Neural crest cell (in vitro differentiated cells): ENCODE measurements around the gene DCUN1D1. TPM values are rescaled to one million over a fixed set of nuclear protein-coding genes. Genes with fewer than 3 reads are reported as not detected.

Experiments used
- DNase-seq: peaks from one replicate; pipeline ENCODE4 v3.0.0; 2021; ENCODE audit warnings: low read depth, mixed read lengths, low spot score
- H3K27ac Mint-ChIP-seq: one replicate; pipeline ENCODE4 v1.8.0; 2021; ENCODE audit warnings: mild to moderate bottlenecking, mixed read lengths; ENCODE audit not compliant: unreplicated experiment
- H3K27me3 Mint-ChIP-seq: 2 replicates; pipeline ENCODE4 v1.8.0; 2021; ENCODE audit warnings: low read depth, mild to moderate bottlenecking, mixed read lengths
- H3K36me3 Mint-ChIP-seq: 2 replicates; pipeline ENCODE4 v1.8.0; 2021; ENCODE audit warnings: low read depth, mild to moderate bottlenecking, mixed read lengths
- H3K4me1 Mint-ChIP-seq: 2 replicates; pipeline ENCODE4 v1.8.0; 2021; ENCODE audit warnings: mixed read lengths
- H3K4me3 Mint-ChIP-seq: one replicate; pipeline ENCODE4 v1.8.0; 2021; ENCODE audit warnings: mild to moderate bottlenecking, mixed read lengths
- H3K9me3 Mint-ChIP-seq: 2 replicates; pipeline ENCODE4 v1.8.0; 2021; ENCODE audit warnings: mixed read lengths
- CTCF ChIP-seq: fragments of 200-600 bp; sonication (generic); conservative IDR thresholded peaks from 2 replicates; pipeline ENCODE4 v1.5.0; 2021; ENCODE audit warnings: antibody characterized with exemption, mild to moderate bottlenecking
- total RNA-seq: library from RNA; stranded (reverse); gene quantifications from 2 replicates; pipeline ENCODE4 v1.2.1, GENCODE V29; 2021

The DCUN1D1 gene
- total RNA-seq, 1 donor from 2014 or later = 48.3 TPM

GRCh38 chr3:183015185-183015584, 34.8 kb upstream of the DCUN1D1 start:
- Mint-ChIP-seq H3K36me3 (peaks cover 10% of the 10 kb centered on the region), H3K4me3 (no peak overlapping the region), H3K9me3 (no peaks in the 10 kb centered on the region), H3K27ac (peak overlapping the region; percentile 71), H3K27me3 (no peaks in the 10 kb centered on the region), H3K4me1 (no peaks in the 10 kb centered on the region)
- no peak for DNase-seq
- TF ChIP-seq CTCF = no peak

GRCh38 chr3:183013856-183014255, 33.5 kb upstream of the DCUN1D1 start:
- Mint-ChIP-seq H3K27me3 (no peaks in the 10 kb centered on the region), H3K4me1 (no peaks in the 10 kb centered on the region), H3K27ac (no peak overlapping the region), H3K9me3 (no peaks in the 10 kb centered on the region), H3K36me3 (peaks cover 6% of the 10 kb centered on the region), H3K4me3 (no peak overlapping the region)
- no peak for DNase-seq
- no peak for TF ChIP-seq CTCF

- Mint-ChIP-seq H3K36me3 (peaks cover 2% of the 10 kb centered on the region), H3K9me3 (no peaks in the 10 kb centered on the region), H3K27me3 (no peaks in the 10 kb centered on the region), H3K4me1 (no peaks in the 10 kb centered on the region), H3K4me3 (no peak overlapping the region), H3K27ac (no peak overlapping the region)
- no peak for DNase-seq
- TF ChIP-seq CTCF = no peak
Measured at GRCh38 chr3:183013074-183013473, 32.7 kb upstream of the DCUN1D1 start.

- no peaks in the 10 kb centered on the region for H3K27me3 Mint-ChIP-seq
- H3K9me3 Mint-ChIP-seq = no peaks in the 10 kb centered on the region
Measured at GRCh38 chr3:183008800-183009199, 28.5 kb upstream of the DCUN1D1 start.

GRCh38 chr3:183008303-183008702, 28.0 kb upstream of the DCUN1D1 start:
- Mint-ChIP-seq H3K4me3 (no peak overlapping the region), H3K36me3 (no peaks in the 10 kb centered on the region), H3K27ac (no peak overlapping the region), H3K27me3 (no peaks in the 10 kb centered on the region), H3K4me1 (no peaks in the 10 kb centered on the region), H3K9me3 (no peaks in the 10 kb centered on the region)
- no peak for TF ChIP-seq CTCF
- DNase-seq = no peak

More at GRCh38 chr3:183008800-183009199, 28.5 kb upstream of the DCUN1D1 start:
- Mint-ChIP-seq H3K4me1 (no peaks in the 10 kb centered on the region), H3K4me3 (no peak overlapping the region), H3K36me3 (no peaks in the 10 kb centered on the region), H3K27ac (no peak overlapping the region)
- TF ChIP-seq CTCF = no peak
- DNase-seq = no peak
